GM12801 (cell line): ENCODE data around the gene DISP2.

Experiments
- TF ChIP-seq, protein P1 (sequence below): IDR thresholded peaks from one replicate; pipeline ENCODE4 v1.5.1; 2011; ENCODE audit warnings: control low read depth; ENCODE audit not compliant: insufficient read length; ENCODE audit errors: extremely low read depth

DISP2 gene

DNA sequence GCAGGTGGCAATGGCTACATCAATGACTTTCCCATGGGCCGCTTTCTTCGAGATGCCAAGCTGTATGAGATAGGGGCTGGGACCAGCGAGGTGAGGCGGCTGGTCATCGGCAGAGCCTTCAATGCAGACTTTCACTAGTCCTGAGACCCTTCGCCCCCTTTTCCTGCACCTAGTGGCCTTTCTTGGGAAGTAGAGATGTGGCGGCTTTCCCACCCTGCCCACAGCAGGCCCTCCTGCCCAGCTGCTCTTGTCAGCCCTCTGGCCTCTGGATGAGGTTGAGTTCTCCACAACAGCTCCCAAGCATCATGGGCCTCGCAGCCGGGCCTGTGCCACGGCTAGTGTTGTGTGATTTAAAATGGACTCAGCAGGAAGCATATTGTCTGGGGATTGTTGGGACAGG, 60.1 kb downstream of the DISP2 start:
- TF ChIP-seq, protein P1, sequence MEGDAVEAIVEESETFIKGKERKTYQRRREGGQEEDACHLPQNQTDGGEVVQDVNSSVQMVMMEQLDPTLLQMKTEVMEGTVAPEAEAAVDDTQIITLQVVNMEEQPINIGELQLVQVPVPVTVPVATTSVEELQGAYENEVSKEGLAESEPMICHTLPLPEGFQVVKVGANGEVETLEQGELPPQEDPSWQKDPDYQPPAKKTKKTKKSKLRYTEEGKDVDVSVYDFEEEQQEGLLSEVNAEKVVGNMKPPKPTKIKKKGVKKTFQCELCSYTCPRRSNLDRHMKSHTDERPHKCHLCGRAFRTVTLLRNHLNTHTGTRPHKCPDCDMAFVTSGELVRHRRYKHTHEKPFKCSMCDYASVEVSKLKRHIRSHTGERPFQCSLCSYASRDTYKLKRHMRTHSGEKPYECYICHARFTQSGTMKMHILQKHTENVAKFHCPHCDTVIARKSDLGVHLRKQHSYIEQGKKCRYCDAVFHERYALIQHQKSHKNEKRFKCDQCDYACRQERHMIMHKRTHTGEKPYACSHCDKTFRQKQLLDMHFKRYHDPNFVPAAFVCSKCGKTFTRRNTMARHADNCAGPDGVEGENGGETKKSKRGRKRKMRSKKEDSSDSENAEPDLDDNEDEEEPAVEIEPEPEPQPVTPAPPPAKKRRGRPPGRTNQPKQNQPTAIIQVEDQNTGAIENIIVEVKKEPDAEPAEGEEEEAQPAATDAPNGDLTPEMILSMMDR, result no peak

GRCh38 chr15:40420071-40420713, 62.2 kb downstream of the DISP2 start:
- TF ChIP-seq, protein P1, result no peak

GRCh38 chr15:40420793-40421192, 62.8 kb downstream of the DISP2 start:
- TF ChIP-seq, protein P1, result no peak

- TF ChIP-seq, protein P1, result no peak
These were observed 63.5 kb downstream of the DISP2 start for GRCh38 chr15:40421246-40422157.

GRCh38 chr15:40424483-40425115, 66.6 kb downstream of the DISP2 start:
- TF ChIP-seq, protein P1, result no peak

DNA sequence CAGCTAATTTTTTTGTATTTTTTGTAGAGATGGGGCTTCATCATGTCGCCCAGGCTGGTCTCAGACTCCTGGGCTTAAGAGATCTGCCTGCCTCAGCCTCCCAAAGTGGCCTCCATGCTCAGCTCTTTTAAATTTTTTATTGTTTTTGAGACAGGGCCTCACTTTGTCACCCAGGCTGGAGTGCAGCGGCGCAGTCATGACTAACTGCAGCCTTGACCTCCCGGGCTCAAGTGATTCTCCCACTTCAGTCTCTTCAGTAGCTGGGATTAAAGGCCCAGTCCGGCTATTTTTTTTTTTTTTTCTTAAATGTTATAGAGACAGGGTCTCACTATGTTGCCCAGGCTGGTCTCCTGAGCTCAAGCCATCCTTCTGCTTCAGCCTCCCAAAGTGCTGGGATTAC, 67.7 kb downstream of the DISP2 start:
- TF ChIP-seq, protein P1, result no peak

DNA sequence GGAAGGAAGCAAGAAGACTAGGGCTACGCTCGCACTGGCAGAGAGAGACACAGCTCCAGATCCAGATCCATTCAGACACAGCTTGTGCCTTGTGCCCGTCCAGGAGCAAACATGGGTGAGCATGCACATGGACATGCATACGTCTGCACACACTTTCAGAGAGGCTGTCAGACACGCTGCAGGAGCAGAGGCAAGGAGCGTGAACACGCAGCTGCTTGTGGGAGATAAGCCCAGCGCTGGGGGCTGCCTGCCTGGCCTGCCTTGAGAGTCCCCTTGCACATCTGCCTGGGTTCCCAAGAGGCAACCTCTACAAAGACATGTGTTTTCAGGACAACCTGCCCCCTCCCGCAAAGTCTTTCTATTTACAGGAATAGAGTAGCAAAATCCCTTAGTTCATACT, 69.2 kb downstream of the DISP2 start:
- TF ChIP-seq, protein P1, result no peak
